Stimulated activated CD8-positive, alpha-beta memory T cell treated with anti-CD3 and anti-CD28 coated beads, Interleukin-4, amount 100 ng/mL, for 1 hour (primary cell): Measurements from ENCODE around the gene RERE.

Experiments used
- DNase-seq, 2 donors: peaks; one replicate each; pipeline ENCODE4 v3.0.0-alpha.2; 2020; ENCODE audit warnings: low read depth in 2 of 2, low spot score in 1 of 2

RERE gene

GRCh38 chr1:8371372-8371991 lies 446.0 kb downstream of the RERE start:
- DNase-seq = no peak

DNA sequence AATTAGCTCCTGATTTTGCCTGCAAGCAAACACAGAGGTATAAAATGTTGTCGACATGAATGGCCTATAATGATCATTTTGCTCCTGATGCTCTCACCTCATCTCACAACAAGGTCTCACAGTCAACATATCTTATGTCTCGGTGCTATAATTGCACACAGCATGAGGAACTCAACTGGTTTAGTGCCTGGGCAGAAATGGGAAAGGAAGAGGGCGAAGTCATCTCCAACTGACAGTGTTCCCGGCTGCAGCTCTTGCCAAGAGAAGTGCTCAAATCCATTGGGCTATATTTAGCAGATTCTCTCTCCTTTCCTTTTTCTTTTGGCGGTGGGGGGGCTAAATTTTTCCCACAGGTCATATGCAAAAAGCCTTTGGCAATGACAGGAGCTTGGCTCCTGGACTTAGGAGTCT lies 446.5 kb downstream of the RERE start:
- no peak for DNase-seq

- DNase-seq = no peak
Observed at GRCh38 chr1:8370046-8370881, 447.2 kb downstream of the RERE start.

GRCh38 chr1:8368956-8369639 lies 448.3 kb downstream of the RERE start:
- no peak for DNase-seq

- no peak for DNase-seq
Observed at GRCh38 chr1:8367571-8368194, 449.8 kb downstream of the RERE start.

GRCh38 chr1:8365661-8366362 lies 451.6 kb downstream of the RERE start:
- DNase-seq = no peak

DNA sequence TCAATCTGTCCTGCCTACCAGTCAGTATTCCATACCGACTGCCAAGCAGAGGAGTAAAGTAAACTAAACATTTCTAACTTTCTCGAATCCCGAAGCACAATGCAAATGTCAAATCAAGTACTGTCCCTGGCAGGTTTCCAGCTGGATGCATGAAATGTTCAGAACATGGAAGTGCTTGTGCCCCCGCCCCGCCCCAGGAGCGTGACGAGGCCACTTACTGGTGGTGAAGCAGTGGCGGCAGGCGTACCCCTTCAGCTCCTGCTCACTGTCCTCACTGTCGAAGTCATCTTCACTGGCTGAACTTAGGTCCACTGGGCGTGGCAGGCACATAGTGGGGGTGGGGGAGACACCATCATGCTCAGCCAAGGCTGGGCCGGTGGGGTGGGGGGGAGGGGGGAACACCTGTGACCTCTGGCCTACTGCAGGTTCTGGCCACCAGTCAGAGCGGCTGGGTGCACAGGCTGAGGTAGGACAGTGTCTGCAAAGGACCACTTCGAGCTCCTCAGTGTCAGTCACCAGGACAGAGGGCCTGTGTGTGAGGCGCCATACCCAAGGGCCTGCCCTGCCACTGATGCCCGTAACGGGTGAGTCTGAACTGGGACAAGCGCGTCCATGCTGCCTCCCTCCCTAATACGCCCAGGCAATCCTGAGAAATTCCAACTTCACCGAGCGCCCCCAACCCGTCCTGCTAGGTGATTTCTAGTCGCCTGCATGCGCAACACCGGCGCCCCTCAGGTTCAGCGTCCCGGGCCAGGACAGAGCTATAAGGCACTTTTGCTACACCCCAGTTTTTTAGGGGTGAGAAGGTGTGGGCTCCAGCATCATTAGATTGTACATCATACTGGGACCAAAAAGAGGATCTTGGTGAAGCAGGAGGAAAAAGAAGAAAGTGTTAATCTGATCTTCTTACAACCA lies 452.7 kb downstream of the RERE start:
- DNase-seq = no peak

DNA sequence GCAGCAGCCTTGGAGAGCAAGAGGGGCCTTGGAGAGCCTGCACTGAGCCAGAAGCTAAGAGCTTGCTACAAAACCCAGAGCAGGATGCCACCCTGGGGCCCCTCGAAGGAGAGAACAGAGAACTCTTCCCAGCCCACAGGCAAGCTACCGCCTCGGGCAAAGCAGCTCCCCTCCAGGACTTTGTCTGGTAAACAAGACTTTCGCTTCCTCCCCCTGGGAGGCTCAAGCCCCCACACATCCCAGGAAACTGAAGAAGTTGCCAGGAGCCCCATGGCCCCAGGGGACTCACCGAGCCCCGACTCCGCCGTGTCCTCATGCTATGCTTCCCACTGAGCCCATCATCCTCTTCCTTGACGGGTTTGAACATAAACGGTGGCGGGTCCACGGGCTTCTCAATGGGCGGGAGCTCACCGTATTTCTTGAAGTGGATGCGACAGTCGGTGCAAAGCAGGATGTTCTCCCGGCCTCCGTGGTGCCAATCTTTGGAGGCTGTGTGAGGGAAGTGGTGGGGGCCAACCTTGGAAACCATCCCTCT lies 453.6 kb downstream of the RERE start:
- DNase-seq = no peak

GRCh38 chr1:8363186-8363766 lies 454.2 kb downstream of the RERE start:
- no peak for DNase-seq

- DNase-seq = no peak
Observed at GRCh38 chr1:8362701-8363101, 454.7 kb downstream of the RERE start.

- DNase-seq = no peak
Observed at GRCh38 chr1:8361198-8361849, 456.1 kb downstream of the RERE start.

GRCh38 chr1:8360493-8361197 lies 456.8 kb downstream of the RERE start:
- DNase-seq = no peak

GRCh38 chr1:8359617-8360481 lies 457.6 kb downstream of the RERE start:
- DNase-seq = no peak

DNA sequence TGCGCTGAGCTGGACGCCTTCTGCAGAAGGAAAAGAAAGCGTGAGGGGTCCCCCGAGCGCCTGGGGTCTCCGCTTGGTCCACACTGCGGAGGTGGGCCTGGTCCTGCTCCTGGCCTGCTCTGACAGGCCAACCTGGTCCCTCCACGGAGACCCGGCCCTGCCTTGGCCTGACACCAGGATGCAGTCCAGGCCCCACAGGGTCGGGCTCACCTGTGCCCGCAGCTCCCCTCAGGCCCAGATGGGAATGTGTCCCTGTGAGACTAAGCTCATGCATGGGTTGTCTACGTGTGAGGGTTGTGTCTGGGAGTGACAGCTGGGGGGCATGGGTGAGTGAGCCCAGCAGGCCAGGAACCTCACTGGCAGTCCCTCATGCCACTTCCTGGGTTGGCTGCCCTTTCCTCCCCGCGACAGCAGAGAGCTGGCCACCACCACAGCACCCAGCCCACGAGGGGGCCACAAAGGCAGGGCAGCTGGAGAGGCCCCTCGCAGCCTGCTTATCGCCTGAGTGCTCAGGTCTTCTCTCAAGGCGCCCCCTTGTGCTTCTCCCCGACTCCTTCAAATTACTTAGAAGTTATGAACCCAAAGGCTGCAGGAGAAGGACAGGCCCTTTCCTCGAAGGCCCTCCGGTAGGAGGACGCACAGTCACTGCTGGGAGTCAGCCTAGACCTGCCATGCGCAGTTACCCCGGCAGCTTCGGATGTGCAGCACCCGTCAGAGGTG lies 458.4 kb downstream of the RERE start:
- DNase-seq = no peak

DNA sequence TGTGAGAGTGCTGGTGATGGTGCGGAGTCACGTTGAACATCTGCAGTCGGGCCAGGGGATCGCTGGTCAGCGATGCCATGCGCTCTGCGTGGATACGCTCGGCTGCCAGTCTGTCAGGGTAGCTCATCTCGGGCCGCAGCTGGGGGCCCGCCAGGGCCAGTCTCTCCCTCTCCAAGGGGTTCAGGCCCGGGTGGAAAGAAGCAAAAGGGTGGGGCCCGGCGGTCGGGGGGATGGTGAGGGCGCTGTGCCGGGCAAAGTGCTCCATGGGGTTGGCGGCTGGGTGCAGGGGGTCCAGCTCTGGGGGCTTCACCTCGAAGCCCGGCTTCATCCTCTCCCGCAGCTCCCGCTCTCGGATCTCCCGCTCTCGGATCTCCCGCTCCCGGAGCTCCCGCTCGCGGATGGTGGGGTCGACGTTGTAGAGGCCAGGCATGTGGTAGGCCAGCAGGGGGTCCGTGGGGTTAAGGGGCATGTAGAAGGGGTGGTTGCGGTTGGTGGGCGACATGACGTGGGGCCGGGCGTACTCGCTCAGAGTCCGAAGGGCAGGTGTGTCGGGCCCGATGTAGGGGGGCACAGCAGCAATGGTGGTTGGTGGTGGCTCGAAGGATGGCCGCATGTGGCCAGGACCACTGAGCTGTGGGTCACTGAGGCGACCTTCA lies 459.1 kb downstream of the RERE start:
- DNase-seq = no peak
